Measurements from ENCODE around the gene LDLR.

- TF ChIP-seq EZH2phosphoT487 (IDR thresholded peaks at IDR 0.05; ENCODE audit: insufficient read depth, low read depth) (no peak), EZH2 (IDR thresholded peaks at IDR 0.05; ENCODE audit: insufficient read depth, poor library complexity, severe bottlenecking) (no peak)
Observed at GRCh38 chr19:11105014-11105636, 15.9 kb downstream of the LDLR start.

All from GM23248 (cell line).